ENCODE measurements around the gene CDHR5. TPM values are rescaled to one million over a fixed set of nuclear protein-coding genes. Genes with fewer than 3 reads are reported as not detected.

CDHR5 gene
- total and polyA plus RNA-seq, 7 donors, result 0.07 to 0.34 (median 0.20) TPM; not detected in 4

DNA sequence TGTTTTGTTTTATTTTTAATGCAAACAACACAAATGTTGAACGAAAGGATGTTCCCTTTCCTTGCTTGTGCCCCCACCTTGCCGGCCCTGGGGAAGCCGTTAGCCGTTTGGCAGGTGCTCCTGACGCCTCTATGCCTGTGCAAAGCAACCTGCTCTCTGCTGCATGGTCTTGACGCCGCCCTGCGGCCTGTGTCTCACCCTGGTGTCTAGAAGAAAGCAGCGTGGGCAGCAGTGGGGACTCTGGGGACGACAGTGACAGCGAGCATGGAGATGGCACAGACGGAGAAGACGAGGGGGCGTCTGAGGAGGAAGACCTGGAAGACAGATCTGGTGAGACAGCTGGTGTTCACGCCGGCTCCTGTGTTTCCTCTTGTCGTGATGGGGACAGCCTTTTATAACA is 43.0 kb downstream of the CDHR5 start:
- Histone ChIP-seq H3K4me1 (peaks cover 37% of the 10 kb centered on the region), H3K27me3 (ENCODE audit: insufficient read depth in 3 of 3, low read length in 2 of 3) (no peaks in the 10 kb centered on the region), H3K27ac (no peak overlapping the region), H3K36me3 (ENCODE audit: insufficient read depth in 1 of 2, low read depth in 1 of 2) (peaks cover 0 to 50% of the 10 kb centered on the region in 2 donors), H3K4me3 (no peak overlapping the region), H3K9me3 (no peaks in the 10 kb centered on the region)
- ATAC-seq (peak in 1 of 4 donors; percentile 2), DNase-seq (no peak)
- 76 to 80% (median 77%) methylated on average over 17 of the region's 17 CpGs for WGBS, 3 donors
- TF ChIP-seq, protein P1, sequence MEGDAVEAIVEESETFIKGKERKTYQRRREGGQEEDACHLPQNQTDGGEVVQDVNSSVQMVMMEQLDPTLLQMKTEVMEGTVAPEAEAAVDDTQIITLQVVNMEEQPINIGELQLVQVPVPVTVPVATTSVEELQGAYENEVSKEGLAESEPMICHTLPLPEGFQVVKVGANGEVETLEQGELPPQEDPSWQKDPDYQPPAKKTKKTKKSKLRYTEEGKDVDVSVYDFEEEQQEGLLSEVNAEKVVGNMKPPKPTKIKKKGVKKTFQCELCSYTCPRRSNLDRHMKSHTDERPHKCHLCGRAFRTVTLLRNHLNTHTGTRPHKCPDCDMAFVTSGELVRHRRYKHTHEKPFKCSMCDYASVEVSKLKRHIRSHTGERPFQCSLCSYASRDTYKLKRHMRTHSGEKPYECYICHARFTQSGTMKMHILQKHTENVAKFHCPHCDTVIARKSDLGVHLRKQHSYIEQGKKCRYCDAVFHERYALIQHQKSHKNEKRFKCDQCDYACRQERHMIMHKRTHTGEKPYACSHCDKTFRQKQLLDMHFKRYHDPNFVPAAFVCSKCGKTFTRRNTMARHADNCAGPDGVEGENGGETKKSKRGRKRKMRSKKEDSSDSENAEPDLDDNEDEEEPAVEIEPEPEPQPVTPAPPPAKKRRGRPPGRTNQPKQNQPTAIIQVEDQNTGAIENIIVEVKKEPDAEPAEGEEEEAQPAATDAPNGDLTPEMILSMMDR (IDR thresholded peaks at IDR 0.05), result no peak
- intact Hi-C loops (cut with DNase I), result no loop called here

DNA sequence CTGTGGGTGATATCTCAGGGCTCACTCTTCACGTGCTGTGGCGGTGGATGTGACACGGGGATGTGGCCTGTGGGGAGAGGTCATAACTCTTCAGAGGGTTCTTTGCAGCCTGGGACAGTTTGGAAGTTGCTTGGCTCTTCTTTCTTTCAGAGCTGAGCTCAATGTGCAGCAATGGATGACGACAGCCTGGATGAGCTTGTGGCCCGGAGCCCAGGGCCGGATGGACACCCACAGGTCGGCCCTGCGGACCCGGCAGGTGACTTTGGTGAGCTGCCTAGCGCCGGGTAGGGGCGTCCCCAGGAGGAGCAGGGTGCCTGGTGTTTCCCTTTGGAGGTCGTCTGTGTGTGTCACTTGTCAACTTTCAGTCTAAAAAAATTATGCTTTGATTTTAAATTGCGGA is 43.4 kb downstream of the CDHR5 start:
- intact Hi-C loops (cut with DNase I), result no loop called here
- peak overlapping the region; percentile 4 for H3K27ac ChIP-seq

DNA sequence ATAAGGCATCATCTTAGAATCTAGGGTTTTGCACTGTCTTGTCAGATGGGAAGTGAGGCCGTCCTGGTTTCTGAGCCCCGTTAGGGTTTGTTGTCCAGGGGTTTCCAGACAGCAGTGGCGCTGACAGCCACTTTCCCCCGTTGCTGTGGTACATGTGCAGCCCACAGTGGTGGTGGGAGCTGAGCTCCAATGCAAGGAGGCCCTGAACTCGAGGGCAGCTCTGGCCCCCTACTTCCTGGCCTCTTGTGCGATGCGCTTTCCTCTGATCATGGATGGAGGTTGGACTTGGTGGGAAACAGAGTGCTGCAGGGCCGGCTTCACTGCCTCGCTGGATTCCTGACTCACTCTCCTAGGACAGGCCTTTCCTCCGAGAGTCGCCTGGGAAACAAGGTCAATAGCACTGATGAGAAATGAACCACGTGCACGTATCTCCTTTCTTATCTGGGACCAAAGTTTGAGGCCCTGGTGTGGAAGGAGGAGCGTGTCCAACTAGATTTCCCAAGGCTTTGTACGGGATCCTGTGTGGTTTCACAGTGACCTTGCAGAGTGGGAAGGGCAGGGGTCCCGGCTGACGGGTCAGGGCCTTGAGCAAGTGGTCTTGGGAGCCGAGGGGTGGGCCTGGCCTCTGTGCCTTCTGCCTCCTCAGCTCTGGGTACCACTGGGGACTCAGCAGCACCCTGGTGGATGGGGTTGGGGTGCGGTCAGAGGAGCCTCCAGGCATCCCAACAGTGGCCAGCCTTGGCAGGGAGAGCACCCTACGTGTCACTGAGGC is 44.7 kb downstream of the CDHR5 start:
- Histone ChIP-seq H3K4me1 (peaks cover 39% of the 10 kb centered on the region), H3K36me3 (ENCODE audit: insufficient read depth in 1 of 2, low read depth in 1 of 2) (peaks cover 0 to 38% of the 10 kb centered on the region in 2 donors), H3K27ac (no peak overlapping the region), H3K27me3 (ENCODE audit: insufficient read depth in 3 of 3, low read length in 2 of 3) (no peaks in the 10 kb centered on the region), H3K4me3 (no peak overlapping the region), H3K9me3 (no peaks in the 10 kb centered on the region)
- ATAC-seq, result no peak
- TF ChIP-seq, protein P1 (IDR thresholded peaks at IDR 0.05), result no peak
- WGBS, 3 donors, result 67 to 76% (median 73%) methylated on average over 20 of the region's 20 CpGs
- no peak for DNase-seq
- intact Hi-C loops (cut with DNase I), result loop anchor here (5.0 to 10.0 kb wide), 2 partner anchors 47 to 115 kb away; partner anchors contain the start of genes DEAF1 (in 1 of the 2), SCT (in 1 of the 2) and TMEM80 (in 1 of the 2)

More for the DNA sequence above, 43.4 kb downstream of the CDHR5 start:
- H3K4me3 ChIP-seq, result no peak overlapping the region
- TF ChIP-seq, protein P1 (IDR thresholded peaks at IDR 0.05), result no peak
- DNase-seq (no peak), ATAC-seq (peak in 1 of 4 donors; percentile 34)
- WGBS, 3 donors, result 63 to 81% (median 75%) methylated on average over 14 of the region's 14 CpGs
- no peaks in the 10 kb centered on the region for H3K27me3 ChIP-seq (ENCODE audit: insufficient read depth in 3 of 3, low read length in 2 of 3)
- no peaks in the 10 kb centered on the region for H3K9me3 ChIP-seq
- H3K4me1 ChIP-seq, result peaks cover 37% of the 10 kb centered on the region
- H3K36me3 ChIP-seq (ENCODE audit: insufficient read depth in 1 of 2, low read depth in 1 of 2), result peaks cover 0 to 46% of the 10 kb centered on the region in 2 donors

DNA sequence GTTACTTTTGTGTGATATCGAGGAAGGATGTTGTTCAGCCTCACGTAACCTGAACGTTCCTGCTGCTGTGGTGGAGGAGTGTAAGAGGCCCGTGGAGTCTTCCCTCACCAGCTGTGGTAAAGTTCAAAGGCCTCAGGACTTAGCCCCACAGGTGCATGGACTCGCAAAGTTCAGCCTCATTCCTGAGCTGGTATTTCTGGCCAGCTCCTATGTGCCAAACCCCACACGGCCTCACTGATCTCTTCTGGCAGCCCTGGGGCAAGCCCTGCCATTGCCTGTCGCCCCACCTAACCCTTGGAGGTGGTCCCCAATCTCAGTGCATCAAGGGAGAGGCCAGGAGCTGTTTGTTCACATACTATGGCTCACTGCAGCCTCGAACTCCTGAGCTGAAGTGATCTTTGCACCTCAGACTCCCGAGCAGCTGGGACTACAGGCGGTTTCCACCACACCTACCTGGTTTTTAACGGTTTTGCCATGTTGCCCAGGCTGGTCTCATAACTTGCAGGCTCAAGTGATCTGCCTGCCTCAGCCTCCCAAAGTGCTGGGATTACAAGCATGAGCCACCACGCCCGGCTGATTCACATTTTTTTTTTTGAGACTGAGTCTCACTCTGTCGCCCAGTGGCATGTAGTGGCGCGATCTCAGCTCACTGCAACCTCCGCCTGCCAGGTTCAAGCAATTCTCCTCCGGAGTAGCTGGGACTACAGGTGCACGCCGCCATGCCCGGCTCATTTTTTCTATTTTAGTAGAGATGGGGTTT is 46.3 kb downstream of the CDHR5 start:
- DNase-seq (no peak), ATAC-seq (no peak)
- Histone ChIP-seq H3K27ac (peak overlapping the region; percentile 97), H3K9me3 (no peaks in the 10 kb centered on the region), H3K4me3 (peak overlapping the region; percentile 98), H3K36me3 (ENCODE audit: insufficient read depth in 1 of 2, low read depth in 1 of 2) (peaks cover 0 to 23% of the 10 kb centered on the region in 2 donors), H3K4me1 (peaks cover 46% of the 10 kb centered on the region), H3K27me3 (ENCODE audit: insufficient read depth in 3 of 3, low read length in 2 of 3) (no peaks in the 10 kb centered on the region)
- TF ChIP-seq, protein P1 (IDR thresholded peaks at IDR 0.05), result no peak
- 59 to 65% (median 60%) methylated on average over 21 of the region's 21 CpGs for WGBS, 3 donors
- intact Hi-C loops (cut with DNase I), result loop anchor here (5.0 to 10.0 kb wide), 2 partner anchors 49 to 116 kb away; partner anchors contain the start of genes DEAF1 (in 1 of the 2), SCT (in 1 of the 2) and TMEM80 (in 1 of the 2)

Data from psoas muscle (tissue), 8 donors.